Suppressor macrophage treated with lipopolysaccharide for 4 hours (primary cell): ENCODE data around the gene SCGB1C2.
A peak's percentile ranks its signal among the peaks of the same experiment; 100 is the strongest.
"Not testable (repeated sequence)": the region's sequence is repeated elsewhere in the genome, so short reads cannot be mapped to it uniquely, and the experiment has no call there.

Source experiments
- DNase-seq: peaks from one replicate; pipeline ENCODE4 v3.0.0-alpha.2; 2020

SCGB1C2 gene

GRCh38 chr17:149231-149630 lies 11.9 kb downstream of the SCGB1C2 start:
- no peak for DNase-seq

GRCh38 chr17:149897-150584 lies 12.7 kb downstream of the SCGB1C2 start:
- no peak for DNase-seq

- no peak for DNase-seq
Observed at GRCh38 chr17:151004-151403, 13.6 kb downstream of the SCGB1C2 start.

GRCh38 chr17:151886-152859 lies 14.8 kb downstream of the SCGB1C2 start:
- DNase-seq: no peak

GRCh38 chr17:152860-153420 lies 15.6 kb downstream of the SCGB1C2 start:
- no peak for DNase-seq

- no peak for DNase-seq
Observed at GRCh38 chr17:153851-154250, 16.5 kb downstream of the SCGB1C2 start.

- no peak for DNase-seq
Observed at GRCh38 chr17:155576-155975, 18.2 kb downstream of the SCGB1C2 start.

GRCh38 chr17:156094-156621 lies 18.8 kb downstream of the SCGB1C2 start:
- no peak for DNase-seq

- no peak for DNase-seq
Observed at GRCh38 chr17:156946-157345, 19.6 kb downstream of the SCGB1C2 start.

- no peak for DNase-seq
Observed at GRCh38 chr17:157901-158300, 20.5 kb downstream of the SCGB1C2 start.

GRCh38 chr17:158379-158778 lies 21.0 kb downstream of the SCGB1C2 start:
- DNase-seq: no peak

GRCh38 chr17:159609-160008 lies 22.2 kb downstream of the SCGB1C2 start:
- no peak for DNase-seq

GRCh38 chr17:160336-160735 lies 23.0 kb downstream of the SCGB1C2 start:
- no peak for DNase-seq

- no peak for DNase-seq
Observed at GRCh38 chr17:161481-161880, 24.1 kb downstream of the SCGB1C2 start.

- DNase-seq: no peak
Observed at GRCh38 chr17:162689-163088, 25.3 kb downstream of the SCGB1C2 start.

- no peak for DNase-seq
Observed at GRCh38 chr17:163514-164098, 26.2 kb downstream of the SCGB1C2 start.

GRCh38 chr17:164303-165235 lies 27.2 kb downstream of the SCGB1C2 start:
- peak; percentile 42 for DNase-seq

- DNase-seq: no peak
Observed at GRCh38 chr17:165939-166338, 28.6 kb downstream of the SCGB1C2 start.

GRCh38 chr17:168614-169013 lies 31.2 kb downstream of the SCGB1C2 start:
- DNase-seq: not testable (repeated sequence)

- no peak for DNase-seq
Observed at GRCh38 chr17:170130-170670, 32.8 kb downstream of the SCGB1C2 start.

- no peak for DNase-seq
Observed at GRCh38 chr17:171871-172270, 34.5 kb downstream of the SCGB1C2 start.

- DNase-seq: no peak
Observed at GRCh38 chr17:172401-172800, 35.0 kb downstream of the SCGB1C2 start.
